ENCODE measurements around the gene PEPD.

The PEPD gene

GRCh38 chr19:33529094-33529676 is 7.6 kb upstream of the PEPD start:
- H2BK15ac ChIP-seq (ENCODE audit: low read depth, poor library complexity, severe bottlenecking): no peak overlapping the region
- H3K27ac ChIP-seq (ENCODE audit: low read length, poor library complexity, severe bottlenecking): no peak overlapping the region
- H4K8ac ChIP-seq (ENCODE audit: low read length): no peak overlapping the region
- WGBS: 79% methylated on average over 10 of the region's 12 CpGs
- H3K27me3 ChIP-seq (ENCODE audit: control insufficient read depth in 1 of 2, insufficient read depth in 1 of 2, low read length in 2 of 2): peaks cover 44 to 55% of the 10 kb centered on the region in 2 experiments
- no peak overlapping the region for H2BK120ac ChIP-seq (ENCODE audit: low read depth, low read length)
- H3K14ac ChIP-seq (ENCODE audit: low read length in 2 of 2): no peak overlapping the region
- H3K23ac ChIP-seq (ENCODE audit: low read length in 2 of 2): no peak overlapping the region
- H3K4me1 ChIP-seq (ENCODE audit: control insufficient read depth, insufficient read depth, low read depth, low read length): no peaks in the 10 kb centered on the region
- DNase-seq: no peak
- no peak overlapping the region for H3K4me2 ChIP-seq (ENCODE audit: low read length, poor library complexity, severe bottlenecking)
- no peak overlapping the region for H3K4me3 ChIP-seq (ENCODE audit: insufficient read depth in 1 of 2, low read depth in 1 of 2, low read length in 2 of 2)
- H3K36me3 ChIP-seq (ENCODE audit: control insufficient read depth in 1 of 2, insufficient read depth in 2 of 2, low read depth in 1 of 2, low read length in 2 of 2): no peaks in the 10 kb centered on the region
- H3K9ac ChIP-seq (ENCODE audit: low read length): no peak overlapping the region
- H3K9me3 ChIP-seq (ENCODE audit: control insufficient read depth, low read length): no peaks in the 10 kb centered on the region
- no peak overlapping the region for H4K91ac ChIP-seq (ENCODE audit: low read length)
- H3K79me1 ChIP-seq (replicated peaks; ENCODE audit: low read length, poor library complexity, severe bottlenecking): no peaks in the 10 kb centered on the region
- H2AFZ ChIP-seq (ENCODE audit: low read depth, low read length): no peak overlapping the region
- no peak overlapping the region for H2AK5ac ChIP-seq (ENCODE audit: low read length, severe bottlenecking)
- no peak overlapping the region for H3K18ac ChIP-seq (ENCODE audit: low read depth in 1 of 2, low read length in 2 of 2)
- H2BK5ac ChIP-seq (ENCODE audit: low read depth, low read length, poor library complexity, severe bottlenecking): no peak overlapping the region
- no peak overlapping the region for H3K4ac ChIP-seq (ENCODE audit: low read depth in 1 of 2, low read length in 2 of 2)
- no peak overlapping the region for H2BK12ac ChIP-seq (ENCODE audit: low read length in 2 of 2)

- no peak overlapping the region for H2AK5ac ChIP-seq (ENCODE audit: low read length, severe bottlenecking)
- no peak overlapping the region for H2BK5ac ChIP-seq (ENCODE audit: low read depth, low read length, poor library complexity, severe bottlenecking)
Measured at GRCh38 chr19:33528404-33528803, 6.8 kb upstream of the PEPD start.

GRCh38 chr19:33527125-33527524 is 5.5 kb upstream of the PEPD start:
- Histone ChIP-seq H3K14ac (ENCODE audit: low read length in 2 of 2) (no peak overlapping the region), H3K18ac (ENCODE audit: low read depth in 1 of 2, low read length in 2 of 2) (no peak overlapping the region), H3K27me3 (ENCODE audit: control insufficient read depth in 1 of 2, insufficient read depth in 1 of 2, low read length in 2 of 2) (peaks cover 46 to 53% of the 10 kb centered on the region in 2 experiments), H2BK5ac (ENCODE audit: low read depth, low read length, poor library complexity, severe bottlenecking) (no peak overlapping the region), H3K27ac (ENCODE audit: low read length, poor library complexity, severe bottlenecking) (no peak overlapping the region), H3K79me1 (replicated peaks; ENCODE audit: low read length, poor library complexity, severe bottlenecking) (no peaks in the 10 kb centered on the region), H4K91ac (ENCODE audit: low read length) (no peak overlapping the region), H2BK120ac (ENCODE audit: low read depth, low read length) (no peak overlapping the region), H3K9me3 (ENCODE audit: control insufficient read depth, low read length) (no peaks in the 10 kb centered on the region), H2BK15ac (ENCODE audit: low read depth, poor library complexity, severe bottlenecking) (no peak overlapping the region), H3K4me2 (ENCODE audit: low read length, poor library complexity, severe bottlenecking) (no peak overlapping the region), H2BK12ac (ENCODE audit: low read length in 2 of 2) (no peak overlapping the region), H3K36me3 (ENCODE audit: control insufficient read depth in 1 of 2, insufficient read depth in 2 of 2, low read depth in 1 of 2, low read length in 2 of 2) (no peaks in the 10 kb centered on the region), H3K4me3 (ENCODE audit: insufficient read depth in 1 of 2, low read depth in 1 of 2, low read length in 2 of 2) (no peak overlapping the region), H4K8ac (ENCODE audit: low read length) (peak overlapping the region; percentile 32), H3K4me1 (ENCODE audit: control insufficient read depth, insufficient read depth, low read depth, low read length) (peaks cover 3% of the 10 kb centered on the region), H2AFZ (ENCODE audit: low read depth, low read length) (no peak overlapping the region), H3K9ac (ENCODE audit: low read length) (no peak overlapping the region), H3K4ac (ENCODE audit: low read depth in 1 of 2, low read length in 2 of 2) (no peak overlapping the region), H3K23ac (ENCODE audit: low read length in 2 of 2) (no peak overlapping the region), H2AK5ac (ENCODE audit: low read length, severe bottlenecking) (no peak overlapping the region)
- no peak for DNase-seq
- 57% methylated on average over 2 of the region's 2 CpGs for WGBS

More at GRCh38 chr19:33528404-33528803, 6.8 kb upstream of the PEPD start:
- Histone ChIP-seq H3K4ac (ENCODE audit: low read depth in 1 of 2, low read length in 2 of 2) (no peak overlapping the region), H3K9me3 (ENCODE audit: control insufficient read depth, low read length) (no peaks in the 10 kb centered on the region), H3K23ac (ENCODE audit: low read length in 2 of 2) (no peak overlapping the region), H2BK15ac (ENCODE audit: low read depth, poor library complexity, severe bottlenecking) (no peak overlapping the region), H3K4me1 (ENCODE audit: control insufficient read depth, insufficient read depth, low read depth, low read length) (no peaks in the 10 kb centered on the region), H3K14ac (ENCODE audit: low read length in 2 of 2) (no peak overlapping the region), H2AFZ (ENCODE audit: low read depth, low read length) (no peak overlapping the region), H3K36me3 (ENCODE audit: control insufficient read depth in 1 of 2, insufficient read depth in 2 of 2, low read depth in 1 of 2, low read length in 2 of 2) (no peaks in the 10 kb centered on the region), H3K4me3 (ENCODE audit: insufficient read depth in 1 of 2, low read depth in 1 of 2, low read length in 2 of 2) (no peak overlapping the region), H3K4me2 (ENCODE audit: low read length, poor library complexity, severe bottlenecking) (no peak overlapping the region), H3K18ac (ENCODE audit: low read depth in 1 of 2, low read length in 2 of 2) (no peak overlapping the region), H3K79me1 (replicated peaks; ENCODE audit: low read length, poor library complexity, severe bottlenecking) (no peaks in the 10 kb centered on the region), H3K9ac (ENCODE audit: low read length) (no peak overlapping the region), H4K8ac (ENCODE audit: low read length) (no peak overlapping the region), H3K27ac (ENCODE audit: low read length, poor library complexity, severe bottlenecking) (no peak overlapping the region), H2BK12ac (ENCODE audit: low read length in 2 of 2) (no peak overlapping the region), H2BK120ac (ENCODE audit: low read depth, low read length) (no peak overlapping the region), H4K91ac (ENCODE audit: low read length) (no peak overlapping the region), H3K27me3 (ENCODE audit: control insufficient read depth in 1 of 2, insufficient read depth in 1 of 2, low read length in 2 of 2) (peaks cover 40 to 52% of the 10 kb centered on the region in 2 experiments)
- no peak for DNase-seq
- WGBS: 62% methylated on average over 2 of the region's 2 CpGs

- no peak overlapping the region for H3K4me2 ChIP-seq (ENCODE audit: low read length, poor library complexity, severe bottlenecking)
- H3K9me3 ChIP-seq (ENCODE audit: control insufficient read depth, low read length): no peaks in the 10 kb centered on the region
- no peak overlapping the region for H3K14ac ChIP-seq (ENCODE audit: low read length in 2 of 2)
- no peak overlapping the region for H4K91ac ChIP-seq (ENCODE audit: low read length)
- H2BK120ac ChIP-seq (ENCODE audit: low read depth, low read length): no peak overlapping the region
- H2BK15ac ChIP-seq (ENCODE audit: low read depth, poor library complexity, severe bottlenecking): no peak overlapping the region
- no peak overlapping the region for H3K4me3 ChIP-seq (ENCODE audit: insufficient read depth in 1 of 2, low read depth in 1 of 2, low read length in 2 of 2)
- H3K27me3 ChIP-seq (ENCODE audit: control insufficient read depth in 1 of 2, insufficient read depth in 1 of 2, low read length in 2 of 2): peaks cover 31 to 32% of the 10 kb centered on the region in 2 experiments
- no peak overlapping the region for H4K8ac ChIP-seq (ENCODE audit: low read length)
- no peak overlapping the region for H3K23ac ChIP-seq (ENCODE audit: low read length in 2 of 2)
- H3K18ac ChIP-seq (ENCODE audit: low read depth in 1 of 2, low read length in 2 of 2): no peak overlapping the region
- 77% methylated on average over 17 of the region's 17 CpGs for WGBS
- peaks cover 19% of the 10 kb centered on the region for H3K79me1 ChIP-seq (replicated peaks; ENCODE audit: low read length, poor library complexity, severe bottlenecking)
- H3K36me3 ChIP-seq (ENCODE audit: control insufficient read depth in 1 of 2, insufficient read depth in 2 of 2, low read depth in 1 of 2, low read length in 2 of 2): no peaks in the 10 kb centered on the region
- H3K27ac ChIP-seq (ENCODE audit: low read length, poor library complexity, severe bottlenecking): no peak overlapping the region
- peaks cover 15% of the 10 kb centered on the region for H3K4me1 ChIP-seq (ENCODE audit: control insufficient read depth, insufficient read depth, low read depth, low read length)
- H2BK12ac ChIP-seq (ENCODE audit: low read length in 2 of 2): no peak overlapping the region
- H3K9ac ChIP-seq (ENCODE audit: low read length): no peak overlapping the region
- no peak overlapping the region for H3K4ac ChIP-seq (ENCODE audit: low read depth in 1 of 2, low read length in 2 of 2)
- no peak overlapping the region for H2BK5ac ChIP-seq (ENCODE audit: low read depth, low read length, poor library complexity, severe bottlenecking)
- no peak overlapping the region for H2AFZ ChIP-seq (ENCODE audit: low read depth, low read length)
- no peak overlapping the region for H2AK5ac ChIP-seq (ENCODE audit: low read length, severe bottlenecking)
- no peak for DNase-seq
Measured at GRCh38 chr19:33524024-33524664, 2.6 kb upstream of the PEPD start.

All from mesenchymal stem cell (in vitro differentiated cells and primary cell).